Heart right ventricle (tissue), 16 donors: Measurements from ENCODE around the gene AADACL3. TPM values are rescaled to one million over a fixed set of nuclear protein-coding genes. Genes with fewer than 3 reads are reported as not detected.

ENCODE experiments used
- ATAC-seq, 8 donors: fragments of 200-7000 bp; cut with Tn5 transposase; one replicate each; pipeline ENCODE4 v1.9.1; 2020; ENCODE audit warnings: mild to moderate bottlenecking in 8 of 8, moderate library complexity in 8 of 8, moderate number of reproducible peaks in 1 of 8
- DNase-seq, 2 donors: peaks; one replicate each; pipeline ENCODE4 v3.0.0-alpha.2; 2020
- H3K27ac ChIP-seq, 10 donors: fragments of 200-600 bp; sonication (generic) in 2 of 10; one replicate each; pipeline versions ENCODE4 v1.5.0 to v1.8.0; 2020 to 2022; ENCODE audit warnings: mild to moderate bottlenecking in 3 of 10
- H3K27me3 ChIP-seq, 7 donors: fragments of 200-600 bp; one replicate each; pipeline ENCODE4 v1.8.0; 2021 to 2022; ENCODE audit warnings: mild to moderate bottlenecking in 2 of 7
- H3K36me3 ChIP-seq, 9 donors: fragments of 200-600 bp; sonication (generic) in 1 of 9; one replicate each; pipeline versions ENCODE4 v1.5.0 to v1.8.0; 2020 to 2022; ENCODE audit warnings: mild to moderate bottlenecking in 2 of 9
- H3K4me1 ChIP-seq, 9 donors: fragments of 200-600 bp; sonication (generic) in 1 of 9; one replicate each; pipeline versions ENCODE4 v1.5.0 to v1.8.0; 2020 to 2022; ENCODE audit warnings: mild to moderate bottlenecking in 4 of 9
- H3K4me3 ChIP-seq, 10 donors: fragments of 200-600 bp; sonication (generic) in 2 of 10; one replicate each; pipeline versions ENCODE4 v1.5.0 to v1.8.0; 2020 to 2022; ENCODE audit warnings: mild to moderate bottlenecking in 7 of 10, moderate library complexity in 2 of 10
- H3K9me3 ChIP-seq, 11 donors: fragments of 200-600 bp in 10 of 11; sonication (generic) in 2 of 11; one replicate each; pipeline versions ENCODE4 v1.5.0 to v1.8.0; 2013 to 2022; ENCODE audit warnings: mild to moderate bottlenecking in 2 of 11, control low read depth in 1 of 11, moderate library complexity in 1 of 11
- WGBS, 2 donors: extraction: QIAGEN DNeasy Blood & Tissue Kit; methylation state at CpG; one replicate each; pipeline ENCODE4 v1.1.7; 2013; ENCODE audit warnings: inconsistent platforms in 1 of 2; 5-methylcytosine and 5-hydroxymethylcytosine counted together
- intact Hi-C, 10 donors: fragments of 100-400 bp; cut with DNase I; formaldehyde crosslinking; loops; one replicate each; pipeline versions ENCODE4 v1.11.1 to v1.14.2; 2022
- polyA plus RNA-seq, 2 donors: library from polyadenylated mRNA; stranded (reverse); fragments of 200-250 nt; gene quantifications; one replicate each; pipeline ENCODE4 v1.2.3, GENCODE V29; 2013
- total RNA-seq, 10 donors: library from RNA; stranded (reverse); fragmentation: NEBNext Ultra II Directional in 3 of 10; extraction: Animal tissue kit (Norgen Biotek cat#: 25700) in 3 of 10; gene quantifications; one replicate each; pipeline versions ENCODE4 v1.2.1 to v1.2.4, GENCODE V29; 2021 to 2023
- TF ChIP-seq, protein P1 (sequence below), 9 donors: fragments of 200-600 bp; sonication (generic) in 2 of 9; IDR thresholded peaks; one replicate each; pipeline versions ENCODE4 v1.5.0 to v1.8.0; 2021 to 2022; ENCODE audit warnings: antibody characterized with exemption in 9 of 9, mild to moderate bottlenecking in 5 of 9, moderate library complexity in 1 of 9
- donor health status: Arrhythmogenic right ventricular cardiomyopathy.
- donor health status: ischemic (EF 13 %, LVEDD 7.1; RV severe dilation, severe dysfunction).
- donor health status: healthy with polysubstance abuse.
- donor health status: DM: no; HTN: yes; CAD: no.
- donor health status: DM: no; HTN: no; CAD: no.
- donor health status: ischemic (EF 25% LVEDD 6.9; RV normal size, moderate dysfunction).
- donor health status: ischemic (EF 25% LVEDD 5.7; RV mildly dilated, moderate dysfunction).
- donor health status: healthy.
- donor health status: DM: yes; HTN: yes; CAD: no.
- donor health status: Ischemic cardiomyopathy.
- donor health status: ischemic (EF 35%, LVEDD 5.7; RV mildly dilated, moderate dysfunction).
- donor health status: nonischemic (EF 11% LVEDD 7.7; RV severe dilation, severe dysfunction).
- donor health status: DM: yes; HTN: yes; CAD: no.
- donor health status: PGD.
- donor health status: ischemic (EF 29% LVEDD 5.4; RV normal size, mild dysfunction).
- donor health status: nonischemic (EF 23%, LVEDD 6.1; RV moderate dilation, normal function).

AADACL3 gene
- total and polyA plus RNA-seq, 12 donors: not detected

- Histone ChIP-seq H3K36me3 (no peaks in the 10 kb centered on the region), H3K4me1 (no peaks in the 10 kb centered on the region), H3K27ac (no peak overlapping the region), H3K27me3 (peaks cover 0 to 51% (median 22%) of the 10 kb centered on the region in 7 donors), H3K9me3 (no peaks in the 10 kb centered on the region), H3K4me3 (no peak overlapping the region)
- DNase-seq: no peak
- no peak for ATAC-seq
- TF ChIP-seq, protein P1, sequence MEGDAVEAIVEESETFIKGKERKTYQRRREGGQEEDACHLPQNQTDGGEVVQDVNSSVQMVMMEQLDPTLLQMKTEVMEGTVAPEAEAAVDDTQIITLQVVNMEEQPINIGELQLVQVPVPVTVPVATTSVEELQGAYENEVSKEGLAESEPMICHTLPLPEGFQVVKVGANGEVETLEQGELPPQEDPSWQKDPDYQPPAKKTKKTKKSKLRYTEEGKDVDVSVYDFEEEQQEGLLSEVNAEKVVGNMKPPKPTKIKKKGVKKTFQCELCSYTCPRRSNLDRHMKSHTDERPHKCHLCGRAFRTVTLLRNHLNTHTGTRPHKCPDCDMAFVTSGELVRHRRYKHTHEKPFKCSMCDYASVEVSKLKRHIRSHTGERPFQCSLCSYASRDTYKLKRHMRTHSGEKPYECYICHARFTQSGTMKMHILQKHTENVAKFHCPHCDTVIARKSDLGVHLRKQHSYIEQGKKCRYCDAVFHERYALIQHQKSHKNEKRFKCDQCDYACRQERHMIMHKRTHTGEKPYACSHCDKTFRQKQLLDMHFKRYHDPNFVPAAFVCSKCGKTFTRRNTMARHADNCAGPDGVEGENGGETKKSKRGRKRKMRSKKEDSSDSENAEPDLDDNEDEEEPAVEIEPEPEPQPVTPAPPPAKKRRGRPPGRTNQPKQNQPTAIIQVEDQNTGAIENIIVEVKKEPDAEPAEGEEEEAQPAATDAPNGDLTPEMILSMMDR (IDR thresholded peaks at IDR 0.05): no peak
- intact Hi-C loops: no loop called here
- 51 to 54% methylated on average over 2 of the region's 2 CpGs for WGBS, 2 donors
These were observed 40.4 kb downstream of the AADACL3 start for GRCh38 chr1:12756273-12756672.

DNA sequence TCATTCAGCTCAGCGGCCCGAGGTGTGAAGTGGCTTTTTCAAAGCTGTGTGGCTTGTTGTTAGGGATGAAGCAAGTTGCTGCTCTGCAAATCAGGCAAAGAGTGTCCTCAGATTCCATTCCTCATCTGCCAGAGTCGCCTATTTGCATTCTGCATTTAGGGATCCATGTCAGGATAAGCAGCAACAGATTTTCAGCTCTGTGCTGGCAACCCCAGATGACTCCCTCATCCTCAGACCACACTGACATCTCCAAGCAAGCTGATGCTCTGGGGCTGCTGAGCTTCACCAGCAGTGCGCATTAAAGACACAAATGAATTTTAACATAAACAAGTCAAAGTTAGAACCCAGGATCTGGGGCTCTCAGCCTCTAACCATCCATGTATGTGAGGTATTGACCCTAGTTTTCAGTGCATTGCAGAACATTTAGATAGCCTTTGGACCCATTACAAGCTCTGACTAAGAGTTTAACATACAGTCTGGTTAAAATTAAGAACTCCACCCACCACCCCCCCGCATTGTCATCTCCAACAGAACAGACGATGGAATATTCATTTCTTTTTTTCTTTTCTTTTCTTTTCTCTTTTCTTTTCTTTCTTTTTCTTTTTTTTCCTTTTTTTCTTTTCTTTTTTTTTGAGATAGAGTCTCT, 41.0 kb downstream of the AADACL3 start:
- 73 to 79% methylated on average over 6 of the region's 6 CpGs for WGBS, 2 donors
- H3K36me3 ChIP-seq: no peaks in the 10 kb centered on the region
- no peak for DNase-seq
- H3K4me1 ChIP-seq: no peaks in the 10 kb centered on the region
- intact Hi-C loops: no loop called here
- H3K4me3 ChIP-seq: no peak overlapping the region
- no peak for ATAC-seq
- H3K9me3 ChIP-seq: no peaks in the 10 kb centered on the region
- H3K27me3 ChIP-seq: peaks cover 0 to 50% (median 22%) of the 10 kb centered on the region in 7 donors
- no peak overlapping the region for H3K27ac ChIP-seq
- TF ChIP-seq, protein P1 (IDR thresholded peaks at IDR 0.05): no peak

DNA sequence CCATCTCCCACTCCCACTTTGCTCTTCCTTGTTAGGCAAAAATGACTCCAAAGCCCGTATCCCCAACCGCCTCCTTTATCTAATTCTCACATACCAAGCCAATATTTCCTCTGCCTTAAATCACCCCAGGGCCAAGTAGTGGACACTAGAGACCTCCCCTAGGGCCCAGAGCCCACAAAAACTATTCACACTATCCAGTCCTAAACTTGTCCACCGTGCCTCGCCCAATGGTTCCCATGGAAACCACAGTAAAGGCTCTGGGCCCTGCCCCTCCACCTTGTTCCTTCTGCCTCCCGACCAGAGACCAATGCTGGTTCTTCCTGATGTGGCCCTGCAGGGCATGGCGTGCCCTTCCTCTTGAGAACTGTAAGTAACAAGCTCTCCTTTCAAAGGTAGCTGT, 41.9 kb downstream of the AADACL3 start:
- WGBS, 2 donors: 67 to 72% methylated on average over 6 of the region's 6 CpGs

DNA sequence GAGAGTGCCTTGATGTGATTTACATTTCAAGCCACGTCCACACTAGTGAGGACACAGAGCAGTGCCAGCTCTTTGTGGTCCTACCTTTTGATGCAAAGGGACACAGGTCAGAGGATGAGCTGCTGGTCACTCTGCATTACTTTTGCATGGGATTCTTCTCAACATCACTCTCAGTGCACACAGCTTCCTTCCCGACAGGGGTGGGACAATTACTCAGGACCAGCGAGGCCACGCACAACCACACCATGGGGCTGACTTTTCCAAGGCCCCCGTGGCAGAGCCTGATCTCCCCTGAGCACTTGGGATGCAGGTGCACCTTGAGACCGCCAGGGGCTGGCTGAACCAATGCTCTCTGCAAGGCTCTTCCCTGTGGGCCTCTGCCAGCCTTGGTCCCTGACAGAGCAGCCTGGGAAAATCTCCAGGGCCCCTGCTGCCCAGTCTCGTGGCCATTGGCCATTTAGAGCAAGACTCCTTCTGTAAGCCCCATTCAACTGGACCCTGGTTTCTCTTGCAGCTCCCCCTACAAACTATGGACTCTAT, 44.4 kb downstream of the AADACL3 start:
- H3K4me3 ChIP-seq: no peak overlapping the region
- intact Hi-C loops: no loop called here
- H3K36me3 ChIP-seq: no peaks in the 10 kb centered on the region
- no peak for ATAC-seq
- no peaks in the 10 kb centered on the region for H3K9me3 ChIP-seq
- WGBS, 2 donors: 56 to 57% methylated on average over 7 of the region's 7 CpGs
- no peak overlapping the region for H3K27ac ChIP-seq
- DNase-seq: no peak
- TF ChIP-seq, protein P1 (IDR thresholded peaks at IDR 0.05): no peak
- H3K4me1 ChIP-seq: no peaks in the 10 kb centered on the region
- peaks cover 0 to 48% (median 23%) of the 10 kb centered on the region in 7 donors for H3K27me3 ChIP-seq

More for the DNA sequence above, 41.9 kb downstream of the AADACL3 start:
- Histone ChIP-seq H3K4me1 (no peaks in the 10 kb centered on the region), H3K4me3 (no peak overlapping the region), H3K27ac (no peak overlapping the region), H3K9me3 (no peaks in the 10 kb centered on the region), H3K36me3 (no peaks in the 10 kb centered on the region), H3K27me3 (peaks cover 0 to 50% (median 22%) of the 10 kb centered on the region in 7 donors)
- TF ChIP-seq, protein P1 (IDR thresholded peaks at IDR 0.05): no peak
- ATAC-seq (no peak), DNase-seq (no peak)
- intact Hi-C loops: no loop called here
